Neural crest cell (in vitro differentiated cells): ENCODE data around the gene SAMD14. TPM values are rescaled to one million over a fixed set of nuclear protein-coding genes. Genes with fewer than 3 reads are reported as not detected.
A peak's percentile ranks its signal among the peaks of the same experiment; 100 is the strongest.

Experiments
- DNase-seq: peaks from one replicate; pipeline ENCODE4 v3.0.0; 2021; ENCODE audit warnings: low read depth, mixed read lengths, low spot score
- H3K27ac Mint-ChIP-seq: one replicate; pipeline ENCODE4 v1.8.0; 2021; ENCODE audit warnings: mild to moderate bottlenecking, mixed read lengths; ENCODE audit not compliant: unreplicated experiment
- H3K27me3 Mint-ChIP-seq: 2 replicates; pipeline ENCODE4 v1.8.0; 2021; ENCODE audit warnings: low read depth, mild to moderate bottlenecking, mixed read lengths
- H3K36me3 Mint-ChIP-seq: 2 replicates; pipeline ENCODE4 v1.8.0; 2021; ENCODE audit warnings: low read depth, mild to moderate bottlenecking, mixed read lengths
- H3K4me1 Mint-ChIP-seq: 2 replicates; pipeline ENCODE4 v1.8.0; 2021; ENCODE audit warnings: mixed read lengths
- H3K4me3 Mint-ChIP-seq: one replicate; pipeline ENCODE4 v1.8.0; 2021; ENCODE audit warnings: mild to moderate bottlenecking, mixed read lengths
- H3K9me3 Mint-ChIP-seq: 2 replicates; pipeline ENCODE4 v1.8.0; 2021; ENCODE audit warnings: mixed read lengths
- total RNA-seq: library from RNA; stranded (reverse); gene quantifications from 2 replicates; pipeline ENCODE4 v1.2.1, GENCODE V29; 2021
- TF ChIP-seq, protein P1 (sequence below): fragments of 200-600 bp; sonication (generic); conservative IDR thresholded peaks from 2 replicates; pipeline ENCODE4 v1.5.0; 2021; ENCODE audit warnings: antibody characterized with exemption, mild to moderate bottlenecking

SAMD14 gene
- total RNA-seq, 1 donor from 2014 or later = 28.7 TPM

DNA sequence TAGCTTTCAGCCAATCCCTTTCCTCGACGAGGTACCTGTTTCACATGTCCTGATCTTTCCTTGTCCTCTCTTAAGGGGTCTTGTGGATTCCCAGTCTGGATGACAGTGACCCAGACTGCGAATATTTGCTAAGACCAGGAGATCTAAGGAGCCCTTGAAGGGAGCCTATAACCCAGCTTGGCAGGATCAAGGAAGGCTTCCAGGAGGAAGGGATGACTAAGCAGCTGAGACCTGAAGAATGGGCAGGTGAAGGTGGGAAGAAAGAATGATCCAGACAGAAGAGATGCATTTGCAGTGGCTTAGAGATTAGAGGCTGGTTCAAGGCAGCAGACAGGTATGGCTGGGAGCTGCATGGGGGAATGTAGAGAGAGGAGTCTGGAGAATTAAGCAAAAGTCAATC, 36.7 kb downstream of the SAMD14 start:
- Mint-ChIP-seq H3K4me1 (peaks cover 21% of the 10 kb centered on the region), H3K4me3 (peak overlapping the region; percentile 93), H3K9me3 (no peaks in the 10 kb centered on the region), H3K27me3 (no peaks in the 10 kb centered on the region), H3K36me3 (no peaks in the 10 kb centered on the region), H3K27ac (no peak overlapping the region)
- no peak for DNase-seq
- TF ChIP-seq, protein P1, sequence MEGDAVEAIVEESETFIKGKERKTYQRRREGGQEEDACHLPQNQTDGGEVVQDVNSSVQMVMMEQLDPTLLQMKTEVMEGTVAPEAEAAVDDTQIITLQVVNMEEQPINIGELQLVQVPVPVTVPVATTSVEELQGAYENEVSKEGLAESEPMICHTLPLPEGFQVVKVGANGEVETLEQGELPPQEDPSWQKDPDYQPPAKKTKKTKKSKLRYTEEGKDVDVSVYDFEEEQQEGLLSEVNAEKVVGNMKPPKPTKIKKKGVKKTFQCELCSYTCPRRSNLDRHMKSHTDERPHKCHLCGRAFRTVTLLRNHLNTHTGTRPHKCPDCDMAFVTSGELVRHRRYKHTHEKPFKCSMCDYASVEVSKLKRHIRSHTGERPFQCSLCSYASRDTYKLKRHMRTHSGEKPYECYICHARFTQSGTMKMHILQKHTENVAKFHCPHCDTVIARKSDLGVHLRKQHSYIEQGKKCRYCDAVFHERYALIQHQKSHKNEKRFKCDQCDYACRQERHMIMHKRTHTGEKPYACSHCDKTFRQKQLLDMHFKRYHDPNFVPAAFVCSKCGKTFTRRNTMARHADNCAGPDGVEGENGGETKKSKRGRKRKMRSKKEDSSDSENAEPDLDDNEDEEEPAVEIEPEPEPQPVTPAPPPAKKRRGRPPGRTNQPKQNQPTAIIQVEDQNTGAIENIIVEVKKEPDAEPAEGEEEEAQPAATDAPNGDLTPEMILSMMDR = no peak

DNA sequence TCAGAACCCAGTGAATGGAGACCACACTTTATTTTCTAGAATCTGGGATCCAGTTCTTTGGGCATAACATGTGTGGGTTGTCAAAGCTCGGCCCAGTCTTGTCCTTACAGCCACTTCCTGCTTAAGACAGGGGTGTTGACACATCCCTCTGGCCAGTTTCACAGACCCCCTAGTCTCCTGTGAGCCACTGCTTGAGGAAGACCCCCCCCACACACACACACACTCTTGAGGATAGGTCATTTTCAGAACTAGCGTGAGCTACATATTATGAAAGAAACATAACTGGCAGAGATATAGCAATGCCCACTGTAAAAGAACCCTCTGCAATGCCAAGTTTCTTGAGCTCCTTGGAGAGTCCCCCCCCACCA, 38.1 kb downstream of the SAMD14 start:
- DNase-seq = no peak
- TF ChIP-seq, protein P1 = no peak
- H3K4me3 Mint-ChIP-seq = no peak overlapping the region
- H3K27me3 Mint-ChIP-seq = no peaks in the 10 kb centered on the region
- no peaks in the 10 kb centered on the region for H3K9me3 Mint-ChIP-seq
- H3K36me3 Mint-ChIP-seq = no peaks in the 10 kb centered on the region
- H3K4me1 Mint-ChIP-seq = peaks cover 21% of the 10 kb centered on the region
- H3K27ac Mint-ChIP-seq = no peak overlapping the region

DNA sequence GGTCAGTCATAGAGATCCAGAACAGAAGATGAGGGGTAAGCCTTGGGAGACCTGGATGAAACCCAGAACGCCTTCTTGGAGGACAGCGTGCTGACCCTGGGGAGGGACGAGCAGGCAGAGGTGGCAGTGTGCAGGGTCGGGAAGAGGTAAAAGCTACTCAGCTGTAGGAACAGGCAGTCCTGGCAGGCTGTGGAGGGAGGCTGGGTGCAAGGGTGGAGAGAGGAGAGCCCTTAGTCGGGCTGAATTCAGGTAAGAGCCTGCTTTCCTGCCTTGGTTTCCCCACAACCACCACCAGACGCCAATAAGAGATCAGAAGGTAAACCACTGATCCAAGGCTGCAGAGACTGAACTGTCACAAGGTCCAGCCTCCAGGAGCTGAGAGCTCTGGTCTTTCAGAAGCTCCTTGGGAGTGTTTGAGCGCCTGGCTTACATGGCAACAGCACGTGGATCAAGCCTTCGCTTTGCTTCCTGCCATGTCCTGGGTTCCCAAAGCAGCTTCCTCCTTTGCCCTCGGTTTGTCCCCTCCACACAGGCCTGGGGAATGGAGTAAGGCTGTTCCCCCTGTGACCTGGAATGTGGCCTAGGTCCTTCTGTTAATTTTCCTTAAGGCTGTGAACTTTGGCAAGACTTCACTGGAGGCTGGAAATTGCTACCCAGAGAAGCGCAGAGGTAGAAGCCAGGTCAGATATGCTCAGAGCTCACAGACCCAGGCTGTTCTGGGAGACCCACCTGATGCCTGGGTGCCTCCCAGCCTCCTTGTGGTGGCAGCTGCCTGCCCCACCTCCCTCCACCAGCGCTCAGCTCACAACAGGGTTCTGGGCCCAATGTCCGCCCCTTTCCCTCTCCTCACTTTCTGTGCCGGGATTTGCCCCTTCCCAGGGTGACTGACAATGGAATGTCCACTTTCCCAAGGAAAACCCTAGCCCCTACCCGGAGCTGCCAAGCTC, 38.7 kb downstream of the SAMD14 start:
- peak overlapping the region; percentile 3 for H3K4me3 Mint-ChIP-seq
- no peaks in the 10 kb centered on the region for H3K9me3 Mint-ChIP-seq
- H3K27ac Mint-ChIP-seq = no peak overlapping the region
- H3K36me3 Mint-ChIP-seq = no peaks in the 10 kb centered on the region
- H3K4me1 Mint-ChIP-seq = peaks cover 21% of the 10 kb centered on the region
- no peak for DNase-seq
- H3K27me3 Mint-ChIP-seq = no peaks in the 10 kb centered on the region
- TF ChIP-seq, protein P1 = no peak

DNA sequence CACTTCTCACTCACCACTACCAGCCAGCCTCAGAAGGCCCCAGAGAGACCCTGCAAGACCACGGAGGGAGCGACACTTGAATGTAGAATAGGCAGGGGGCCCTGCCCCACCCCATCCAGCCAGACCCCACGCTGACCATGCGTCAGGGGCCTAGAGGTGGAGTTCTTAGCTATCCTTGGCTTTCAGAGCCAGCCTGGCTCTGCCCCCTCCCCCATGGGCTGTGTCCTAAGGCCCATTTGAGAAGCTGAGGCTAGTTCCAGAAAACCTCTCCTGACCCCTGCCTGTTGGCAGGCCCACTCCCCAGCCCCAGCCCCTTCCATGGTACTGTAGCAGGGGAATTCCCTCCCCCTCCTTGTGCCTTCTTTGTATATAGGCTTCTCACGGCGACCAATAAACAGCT, 39.9 kb downstream of the SAMD14 start:
- H3K27me3 Mint-ChIP-seq = no peaks in the 10 kb centered on the region
- TF ChIP-seq, protein P1 = no peak
- DNase-seq = no peak
- H3K4me1 Mint-ChIP-seq = peaks cover 12% of the 10 kb centered on the region
- H3K36me3 Mint-ChIP-seq = no peaks in the 10 kb centered on the region
- H3K4me3 Mint-ChIP-seq = no peak overlapping the region
- H3K27ac Mint-ChIP-seq = no peak overlapping the region
- H3K9me3 Mint-ChIP-seq = no peaks in the 10 kb centered on the region

DNA sequence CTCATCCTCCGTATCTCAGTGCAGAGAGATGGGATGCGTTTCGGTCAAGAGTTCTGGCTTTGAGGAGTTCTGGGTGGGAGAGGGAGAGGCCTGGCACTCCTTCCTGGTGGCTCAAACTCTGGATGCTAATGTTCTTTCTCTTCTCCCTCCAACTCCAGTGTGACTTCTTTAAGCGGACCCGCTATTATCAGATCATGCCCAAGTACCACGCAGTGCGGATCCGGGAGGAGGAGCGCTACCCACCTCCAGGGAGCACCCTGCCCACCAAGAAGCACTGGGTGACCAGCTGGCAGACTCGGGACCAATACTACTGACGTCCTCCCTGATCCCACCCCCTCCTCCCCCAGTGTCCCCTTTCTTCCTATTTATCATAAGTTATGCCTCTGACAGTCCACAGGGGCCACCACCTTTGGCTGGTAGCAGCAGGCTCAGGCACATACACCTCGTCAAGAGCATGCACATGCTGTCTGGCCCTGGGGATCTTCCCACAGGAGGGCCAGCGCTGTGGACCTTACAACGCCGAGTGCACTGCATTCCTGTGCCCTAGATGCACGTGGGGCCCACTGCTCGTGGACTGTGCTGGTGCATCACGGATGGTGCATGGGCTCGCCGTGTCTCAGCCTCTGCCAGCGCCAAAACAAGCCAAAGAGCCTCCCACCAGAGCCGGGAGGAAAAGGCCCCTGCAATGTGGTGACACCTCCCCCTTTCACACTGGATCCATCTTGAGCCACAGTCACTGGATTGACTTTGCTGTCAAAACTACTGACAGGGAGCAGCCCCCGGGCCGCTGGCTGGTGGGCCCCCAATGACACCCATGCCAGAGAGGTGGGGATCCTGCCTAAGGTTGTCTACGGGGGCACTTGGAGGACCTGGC, 40.8 kb downstream of the SAMD14 start:
- DNase-seq = no peak
- H3K36me3 Mint-ChIP-seq = no peaks in the 10 kb centered on the region
- H3K27me3 Mint-ChIP-seq = no peaks in the 10 kb centered on the region
- TF ChIP-seq, protein P1 = no peak
- no peak overlapping the region for H3K27ac Mint-ChIP-seq
- H3K9me3 Mint-ChIP-seq = no peaks in the 10 kb centered on the region
- H3K4me3 Mint-ChIP-seq = no peak overlapping the region
- peaks cover 3% of the 10 kb centered on the region for H3K4me1 Mint-ChIP-seq
